ENCODE results near the gene SLC16A12.

SLC16A12 gene

DNA sequence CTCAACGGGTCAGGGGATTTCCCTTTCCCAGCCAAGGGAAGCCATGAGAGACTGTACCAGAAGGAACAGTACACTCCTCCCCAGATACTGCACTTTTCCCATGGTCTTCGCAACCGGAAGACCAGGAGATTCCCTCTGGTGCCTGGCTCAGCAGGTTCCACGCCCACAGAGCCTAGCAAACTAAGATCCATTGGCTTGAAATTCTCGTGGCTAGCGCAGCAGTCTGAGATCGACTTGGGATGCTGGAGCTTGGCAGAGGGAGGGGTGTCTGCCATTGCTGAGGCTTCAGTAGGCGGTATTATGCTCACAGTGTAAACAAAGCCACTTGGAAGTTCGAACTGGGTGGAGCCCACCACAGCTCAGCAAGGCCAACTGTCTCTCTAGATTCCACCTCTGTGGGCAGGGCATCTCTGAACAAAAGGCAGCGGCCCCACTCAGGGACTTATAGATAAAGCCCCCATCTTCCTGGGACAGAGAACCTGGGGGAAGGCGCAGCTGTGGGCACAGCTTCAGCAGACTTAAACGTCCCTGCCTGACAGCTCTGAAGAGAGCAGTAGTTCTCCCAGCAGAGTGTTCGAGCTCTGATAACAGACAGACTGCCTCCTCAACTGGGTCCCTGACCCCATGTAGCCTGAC, 29.6 kb downstream of the SLC16A12 start:
- no peak for DNase-seq

GRCh38 chr10:89504691-89505090, 30.7 kb downstream of the SLC16A12 start:
- DNase-seq, result no peak

GRCh38 chr10:89503652-89504370, 31.6 kb downstream of the SLC16A12 start:
- DNase-seq, result no peak

- DNase-seq, result no peak
Measured at GRCh38 chr10:89503151-89503550, 32.2 kb downstream of the SLC16A12 start.

GRCh38 chr10:89502549-89502948, 32.8 kb downstream of the SLC16A12 start:
- DNase-seq, result no peak

DNA sequence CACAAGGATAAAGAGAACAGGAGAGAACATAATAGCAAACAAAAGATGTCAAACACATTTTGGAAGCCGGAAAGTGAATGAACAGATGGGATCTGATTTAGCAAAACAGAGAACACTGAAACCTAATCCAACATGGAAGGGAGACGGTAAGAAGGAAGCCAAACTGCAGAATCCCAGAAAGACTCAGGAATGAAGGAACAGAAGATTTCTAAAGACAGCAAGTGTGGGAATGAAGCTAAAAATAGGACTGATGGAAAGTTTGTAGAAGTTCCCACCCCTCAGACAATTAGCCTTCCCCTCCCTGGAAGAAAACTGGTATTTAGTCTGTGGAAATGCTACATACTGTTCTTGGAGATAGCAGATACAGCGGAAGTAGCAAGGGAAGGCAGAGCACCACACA, 40.8 kb downstream of the SLC16A12 start:
- peak in 1 of 2 experiments; percentile 0 for DNase-seq

- DNase-seq, result no peak
Measured at GRCh38 chr10:89494068-89494467, 41.3 kb downstream of the SLC16A12 start.

DNA sequence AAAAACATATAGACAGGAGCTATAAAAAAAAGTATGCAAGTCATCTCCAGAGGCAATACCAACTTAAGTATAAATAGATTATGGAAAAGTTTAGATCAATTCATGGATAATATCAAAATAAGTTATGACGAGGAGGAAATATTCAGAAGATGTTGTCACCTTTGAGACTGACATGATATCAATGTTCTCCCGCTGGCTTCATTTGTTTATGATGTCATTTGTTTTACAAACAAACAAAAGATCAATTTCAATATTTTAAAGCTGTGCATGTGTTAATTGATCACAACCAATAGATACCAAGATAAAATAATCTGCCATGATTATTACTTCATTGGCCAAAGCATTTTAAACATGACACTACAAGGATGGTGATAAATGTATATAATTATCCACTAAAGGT, 43.5 kb downstream of the SLC16A12 start:
- no peak for DNase-seq

- DNase-seq, result no peak
Measured at GRCh38 chr10:89490596-89491335, 44.6 kb downstream of the SLC16A12 start.

DNA sequence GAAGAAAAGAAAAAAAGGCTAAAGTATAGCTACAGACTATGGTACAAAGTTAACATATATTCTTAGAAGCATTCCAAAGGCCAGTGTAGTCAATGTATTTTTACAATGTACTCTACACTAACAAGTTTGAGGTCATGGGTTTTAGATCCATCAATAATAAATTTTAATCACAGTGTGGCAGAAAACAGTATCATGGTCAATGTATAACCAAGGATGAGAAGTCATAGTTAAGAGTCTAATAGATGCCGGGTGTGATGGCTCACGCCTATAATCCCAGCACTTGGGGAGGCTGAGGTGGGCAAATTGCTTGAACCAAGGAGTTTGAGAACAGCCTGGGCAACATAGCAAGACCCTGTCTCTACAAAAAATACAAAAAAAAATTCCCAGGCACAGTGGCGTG, 53.1 kb downstream of the SLC16A12 start:
- no peak for DNase-seq

DNA sequence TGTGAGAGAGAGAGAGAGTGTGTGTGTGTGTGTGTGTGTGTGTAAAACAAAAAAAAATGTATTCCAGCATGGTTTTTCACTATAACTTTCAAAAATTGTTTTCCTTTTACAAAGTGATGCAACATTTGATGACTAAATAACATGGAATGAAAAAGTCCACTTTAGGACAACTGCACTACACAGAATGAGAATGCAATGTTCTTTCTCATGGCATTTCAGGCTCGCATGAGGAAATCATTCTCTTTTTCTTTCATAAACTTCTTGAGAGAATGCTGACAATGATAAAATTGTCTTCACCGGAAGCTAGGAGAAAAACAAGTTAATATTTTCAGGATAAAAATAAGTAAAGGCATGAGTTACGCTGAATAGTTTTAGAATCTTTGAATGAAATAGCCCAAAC, 53.7 kb downstream of the SLC16A12 start:
- DNase-seq, result no peak

DNA sequence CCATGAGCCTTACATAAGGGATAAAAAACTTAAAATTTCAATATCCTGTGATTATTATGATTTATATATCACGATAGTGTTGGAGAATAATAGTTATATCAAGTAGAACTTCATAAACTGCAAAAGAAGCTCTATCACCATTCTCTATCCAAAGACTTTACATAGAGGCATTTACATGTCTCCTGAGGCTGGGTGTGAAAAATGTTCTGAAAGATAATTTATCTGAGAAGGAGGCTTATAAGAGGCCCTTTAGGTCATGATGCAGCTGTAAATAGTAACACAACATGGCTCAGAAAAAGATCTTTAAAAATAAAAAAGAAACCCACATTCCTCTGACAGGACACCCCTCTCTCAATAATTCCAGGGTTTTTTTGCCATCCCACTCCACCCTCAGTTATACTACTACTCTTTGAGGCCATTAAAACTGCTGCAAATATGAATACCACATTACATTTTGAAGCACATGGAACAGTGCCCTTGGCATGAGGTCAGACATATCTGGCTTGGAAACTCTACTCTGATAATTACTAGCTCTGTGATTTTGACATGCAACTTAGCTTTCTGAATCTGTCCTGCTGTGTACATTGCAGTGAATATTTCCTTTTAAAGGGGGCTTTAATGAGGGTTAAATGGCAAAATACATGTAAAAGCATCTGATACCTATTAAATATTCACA, 55.5 kb downstream of the SLC16A12 start:
- no peak for DNase-seq

DNA sequence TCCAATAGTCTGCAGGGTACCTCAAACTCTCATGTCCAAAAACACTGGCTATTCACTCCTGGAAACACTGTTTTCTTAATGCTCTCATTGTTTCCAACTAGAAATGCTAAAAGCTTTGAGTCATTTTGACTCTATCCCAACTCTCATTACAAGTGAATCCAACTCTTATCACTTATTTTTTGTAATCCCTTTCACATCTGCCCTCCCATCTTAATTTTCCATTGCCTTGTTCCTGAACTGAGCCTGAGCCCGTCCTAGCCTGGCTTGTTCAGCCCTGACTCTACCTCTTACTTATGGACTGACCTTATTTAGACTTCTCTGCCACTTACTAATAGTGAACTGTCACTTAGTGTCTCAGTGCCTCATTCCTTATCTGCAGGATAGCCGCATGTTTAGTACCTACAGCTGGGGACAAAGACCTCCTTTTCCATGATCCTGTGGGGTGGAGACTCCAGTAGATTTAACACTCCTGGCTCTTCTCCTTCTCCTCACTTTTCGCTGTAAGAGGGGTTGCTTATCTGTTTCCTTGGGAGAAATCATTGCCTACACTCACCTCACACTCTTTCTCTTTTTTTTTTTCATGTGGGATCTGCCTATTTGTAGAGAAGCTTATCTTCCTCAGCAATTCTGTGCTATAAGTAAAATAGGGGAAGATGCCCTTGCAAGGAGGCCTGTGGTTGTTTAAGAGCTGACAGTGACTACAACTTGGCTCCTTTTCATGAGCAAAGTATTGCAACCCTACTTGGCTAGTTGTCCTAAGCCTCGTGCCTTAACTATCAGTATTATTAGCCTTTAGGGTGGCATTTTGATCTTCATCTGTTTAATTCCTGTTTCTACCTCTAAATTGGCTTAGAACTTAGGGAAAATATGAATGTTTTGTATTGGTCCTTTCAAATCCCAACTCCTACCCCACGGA, 56.4 kb downstream of the SLC16A12 start:
- DNase-seq, result no peak

GRCh38 chr10:89478085-89478738, 57.2 kb downstream of the SLC16A12 start:
- no peak for DNase-seq

DNA sequence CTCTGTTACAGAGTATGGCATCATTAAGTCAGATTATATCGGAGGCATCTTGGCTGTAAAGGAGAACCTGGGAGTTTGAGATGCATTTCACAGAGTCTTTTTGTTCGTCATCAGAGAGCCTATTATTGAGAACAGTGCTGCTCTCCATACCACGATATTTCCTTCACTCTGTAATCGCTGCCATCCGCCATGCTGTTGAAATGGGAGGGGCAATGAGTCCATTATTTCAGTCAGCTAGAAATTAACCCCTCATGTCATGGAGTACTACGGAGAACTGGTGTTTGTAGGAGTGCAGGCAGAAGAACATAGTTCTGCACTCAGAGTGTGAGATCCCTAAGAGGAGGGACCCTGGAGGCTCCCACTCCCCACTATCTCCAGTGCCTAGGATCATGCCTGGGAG, 59.2 kb downstream of the SLC16A12 start:
- no peak for DNase-seq

GRCh38 chr10:89475591-89475998, 59.8 kb downstream of the SLC16A12 start:
- DNase-seq, result no peak

- DNase-seq, result no peak
Measured at GRCh38 chr10:89475125-89475524, 60.3 kb downstream of the SLC16A12 start.

GRCh38 chr10:89474452-89474851, 60.9 kb downstream of the SLC16A12 start:
- DNase-seq, result no peak

- DNase-seq, result no peak
Measured at GRCh38 chr10:89471110-89471809, 64.1 kb downstream of the SLC16A12 start.

GRCh38 chr10:89470628-89471027, 64.8 kb downstream of the SLC16A12 start:
- no peak for DNase-seq

GRCh38 chr10:89469517-89469916, 65.9 kb downstream of the SLC16A12 start:
- no peak for DNase-seq
